ENCODE measurements around the gene CDIPT.

Gene CDIPT

GRCh38 chr16:29809850-29810698 is 53.0 kb downstream of the CDIPT start:
- DNase-seq = peak; percentile 39

- DNase-seq = no peak
Observed at GRCh38 chr16:29809031-29809747, 53.8 kb downstream of the CDIPT start.

Data from fibroblast of skin of scalp (primary cell).